Activated CD8-positive, alpha-beta memory T cell treated with anti-CD3 and anti-CD28 coated beads, Interleukin-2, amount 50 U/mL, for 24 hours (primary cell): ENCODE results near the gene CFAP97.
"Not testable (repeated sequence)": the region's sequence is repeated elsewhere in the genome, so short reads cannot be mapped to it uniquely, and the experiment has no call there.

Experiments used
- DNase-seq: peaks from one replicate; pipeline ENCODE4 v3.0.0-alpha.2; 2020; ENCODE audit errors: extremely low read depth

CFAP97 gene

GRCh38 chr4:185203486-185204237 lies at the start of gene CFAP97:
Gene CFAP97, minus strand, starts transcription at chr4:185204000. Its CDS starts 12,804 bp downstream, at chr4:185191196.
- peak; percentile 34 for DNase-seq

DNA sequence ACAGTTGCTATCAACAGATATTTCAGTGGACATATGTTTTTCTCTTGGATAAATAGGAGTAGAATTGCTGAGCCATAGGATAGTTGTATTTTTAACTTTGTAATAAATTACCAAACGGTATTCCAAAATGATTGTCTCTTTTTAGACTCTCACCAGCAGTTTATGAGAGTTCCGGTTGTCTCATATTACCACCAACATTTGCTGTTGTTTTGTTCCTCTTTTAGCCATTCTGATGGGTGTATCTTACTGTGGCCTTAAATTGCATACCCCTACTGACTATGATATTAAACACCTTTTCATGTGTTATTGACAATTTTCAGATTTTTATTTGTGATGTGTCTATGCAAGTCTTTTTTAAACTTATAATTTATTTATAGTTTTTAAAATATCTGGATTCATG lies 45.3 kb upstream of the CFAP97 start:
- no peak for DNase-seq

GRCh38 chr4:185248393-185249039 lies 44.7 kb upstream of the CFAP97 start:
- no peak for DNase-seq

DNA sequence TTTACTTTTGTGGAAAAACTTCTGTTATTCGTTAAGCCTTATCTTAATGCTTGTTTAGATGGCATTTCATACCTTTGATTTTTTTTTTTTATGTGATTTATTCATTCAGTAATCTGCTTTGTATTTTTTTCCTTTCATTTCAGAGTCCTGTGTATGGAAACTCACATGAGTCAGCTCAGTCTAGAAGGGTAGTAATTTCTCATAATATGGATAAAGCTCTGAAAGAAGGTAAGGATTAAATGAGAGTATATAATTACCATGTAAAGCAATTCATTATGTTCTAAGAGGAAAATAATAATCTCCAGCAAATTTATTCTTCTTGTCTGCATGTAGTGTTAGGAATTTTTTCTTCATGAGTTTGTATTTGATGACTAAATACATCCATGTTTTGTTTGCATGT lies 43.4 kb upstream of the CFAP97 start:
- DNase-seq, result no peak

DNA sequence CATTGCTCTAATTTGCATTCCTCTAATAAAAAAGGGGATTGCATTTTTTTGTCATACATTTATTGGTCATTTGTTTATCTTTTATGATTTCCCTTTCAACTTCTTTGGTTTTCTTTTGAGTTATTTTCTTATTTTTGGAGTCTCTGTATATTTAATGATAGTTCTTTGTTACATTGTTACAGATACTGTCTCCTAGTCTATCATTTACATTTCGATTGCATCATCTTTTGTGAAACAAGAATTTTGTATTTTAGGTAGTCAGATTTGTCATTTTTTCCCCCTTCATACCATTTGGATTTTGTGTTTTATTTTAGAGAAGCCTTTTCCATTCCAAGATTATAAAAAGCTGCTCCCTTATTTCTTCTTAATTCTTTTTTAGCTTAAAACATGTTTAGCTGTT lies 42.7 kb upstream of the CFAP97 start:
- no peak for DNase-seq

- no peak for DNase-seq
Observed at GRCh38 chr4:185244763-185245162, 41.0 kb upstream of the CFAP97 start.

GRCh38 chr4:185243879-185244278 lies 40.1 kb upstream of the CFAP97 start:
- no peak for DNase-seq

DNA sequence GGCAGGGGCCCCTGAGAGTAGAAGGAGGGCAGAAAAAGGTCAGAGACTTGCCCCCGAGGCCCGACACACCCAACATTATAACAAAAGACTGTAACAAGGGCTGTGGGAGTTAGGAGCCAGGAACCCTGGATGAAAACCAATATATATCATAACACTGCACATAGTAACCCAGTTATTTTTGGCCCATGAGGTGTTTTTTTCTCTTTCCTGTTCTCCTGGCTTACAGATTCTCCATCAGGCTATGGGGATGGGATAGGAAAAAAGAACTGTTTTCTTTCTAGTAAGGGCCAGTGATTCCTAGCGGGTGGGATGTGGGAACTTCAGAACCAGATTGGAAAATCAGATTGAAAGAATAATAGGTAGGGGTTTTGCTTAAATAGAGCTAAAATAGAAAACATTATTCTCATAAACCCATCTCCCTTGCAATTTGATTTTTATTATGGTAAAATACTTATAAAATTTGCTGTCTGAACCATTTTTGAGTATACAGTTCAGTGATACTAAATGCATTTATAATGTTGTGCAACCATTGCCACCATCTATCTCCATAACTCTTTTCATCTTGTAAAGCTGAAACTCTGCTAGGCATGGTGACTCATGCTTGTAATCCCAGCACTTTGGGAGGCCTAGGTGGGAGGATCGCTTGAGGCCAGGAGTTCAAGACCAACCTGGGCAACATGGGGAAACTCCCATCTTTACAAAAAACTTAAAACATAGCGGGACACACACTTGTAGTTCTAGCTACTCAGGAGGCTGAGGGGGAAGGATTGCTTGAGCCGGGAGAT lies 39.1 kb upstream of the CFAP97 start:
- DNase-seq, result no peak

- not testable (repeated sequence) for DNase-seq
Observed at GRCh38 chr4:185240486-185240885, 36.7 kb upstream of the CFAP97 start.

DNA sequence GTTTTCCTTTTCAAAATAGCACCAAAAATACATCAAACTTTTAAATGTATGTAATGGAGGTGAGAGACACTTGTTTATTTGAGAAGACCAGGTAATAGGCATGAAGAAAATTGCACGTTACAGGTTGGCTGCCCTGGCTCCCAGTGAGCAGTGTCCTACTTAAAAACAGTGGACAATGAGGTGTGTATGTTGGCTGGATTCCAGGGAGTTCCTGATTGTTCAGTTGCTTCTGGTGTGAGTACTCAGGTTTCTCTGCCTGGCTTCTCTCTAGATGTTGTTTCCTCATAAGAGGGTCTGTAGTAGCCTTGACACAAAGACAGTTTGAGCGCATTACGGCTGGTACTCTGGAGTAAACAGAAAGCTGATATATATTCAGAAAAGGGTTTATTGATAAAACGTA lies 35.0 kb upstream of the CFAP97 start:
- DNase-seq, result no peak

- DNase-seq, result no peak
Observed at GRCh38 chr4:185238215-185238681, 34.4 kb upstream of the CFAP97 start.

- DNase-seq, result no peak
Observed at GRCh38 chr4:185237175-185237574, 33.4 kb upstream of the CFAP97 start.

GRCh38 chr4:185235843-185236503 lies 32.2 kb upstream of the CFAP97 start:
- DNase-seq, result no peak

DNA sequence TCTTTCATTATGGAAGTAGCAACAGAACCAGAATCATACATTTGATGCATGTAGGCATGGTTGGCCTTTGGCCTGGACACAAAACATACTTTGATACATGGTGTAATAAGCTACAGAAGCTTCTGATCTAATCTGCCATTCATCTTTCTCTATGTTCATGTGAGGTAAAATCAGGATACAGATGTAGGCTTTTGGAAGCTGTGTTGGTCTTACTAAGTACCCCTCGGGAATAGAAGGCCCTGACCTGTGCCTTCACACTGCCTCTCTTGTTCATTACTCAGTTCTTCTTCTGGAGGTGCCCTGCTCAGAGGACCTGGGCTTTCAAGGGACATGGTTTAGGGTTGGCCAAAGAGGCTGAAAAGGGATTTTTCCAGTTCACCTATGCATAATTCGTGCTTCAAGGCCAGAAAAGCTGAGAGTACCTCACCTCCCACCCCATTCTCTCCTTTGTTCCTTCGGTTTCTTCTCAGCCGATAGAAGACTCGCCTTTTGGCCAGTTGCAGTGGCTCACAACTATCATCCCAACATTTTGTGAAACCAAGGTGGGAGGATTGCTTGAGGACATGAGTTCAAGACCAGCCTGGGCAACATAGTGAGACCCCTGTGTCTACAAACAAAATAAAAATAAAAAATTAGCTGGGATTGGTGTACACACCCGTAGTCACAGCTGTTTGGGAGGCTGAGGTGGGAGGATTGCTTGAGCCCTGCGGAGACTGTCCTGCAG lies 31.5 kb upstream of the CFAP97 start:
- DNase-seq, result no peak

- DNase-seq, result no peak
Observed at GRCh38 chr4:185232370-185232769, 28.6 kb upstream of the CFAP97 start.

DNA sequence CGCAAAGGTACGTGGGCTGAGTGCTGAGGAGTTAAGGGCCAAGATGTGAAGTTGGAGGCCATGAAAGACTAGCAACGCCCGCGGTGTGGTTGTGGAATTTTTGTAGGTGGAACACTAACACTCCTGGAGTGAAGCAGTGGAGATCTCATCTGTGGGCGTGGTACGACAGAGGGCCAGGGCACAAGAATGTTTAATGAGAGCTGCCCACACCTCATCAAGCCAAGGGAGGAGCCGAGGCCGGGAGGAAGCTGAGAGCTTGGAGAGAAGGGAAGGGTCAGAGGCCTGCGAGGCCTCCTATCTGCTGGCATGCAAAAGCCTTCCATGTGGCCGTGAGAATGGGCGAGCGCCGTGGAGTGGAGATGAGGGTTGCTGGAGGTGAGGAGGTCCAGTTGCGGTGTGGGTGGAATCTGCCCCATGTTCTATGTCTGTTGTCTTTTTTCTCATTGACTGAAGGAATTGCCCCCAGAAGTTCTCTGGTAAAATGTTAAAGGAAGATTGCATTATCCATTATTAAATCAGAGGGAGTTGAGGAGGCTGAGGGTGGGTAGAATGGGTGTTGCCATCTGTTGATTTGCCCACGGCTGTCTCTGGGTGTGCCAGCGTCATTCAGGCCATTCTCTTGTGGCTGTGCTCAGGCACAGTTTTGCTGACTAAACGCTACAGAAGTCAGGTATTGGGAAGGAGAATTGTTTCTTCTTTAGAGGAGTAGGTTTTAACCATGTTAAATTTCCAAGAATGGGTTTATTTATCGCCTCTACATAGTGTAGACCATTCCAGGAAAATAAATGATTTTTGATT lies 25.4 kb upstream of the CFAP97 start:
- DNase-seq, result no peak

DNA sequence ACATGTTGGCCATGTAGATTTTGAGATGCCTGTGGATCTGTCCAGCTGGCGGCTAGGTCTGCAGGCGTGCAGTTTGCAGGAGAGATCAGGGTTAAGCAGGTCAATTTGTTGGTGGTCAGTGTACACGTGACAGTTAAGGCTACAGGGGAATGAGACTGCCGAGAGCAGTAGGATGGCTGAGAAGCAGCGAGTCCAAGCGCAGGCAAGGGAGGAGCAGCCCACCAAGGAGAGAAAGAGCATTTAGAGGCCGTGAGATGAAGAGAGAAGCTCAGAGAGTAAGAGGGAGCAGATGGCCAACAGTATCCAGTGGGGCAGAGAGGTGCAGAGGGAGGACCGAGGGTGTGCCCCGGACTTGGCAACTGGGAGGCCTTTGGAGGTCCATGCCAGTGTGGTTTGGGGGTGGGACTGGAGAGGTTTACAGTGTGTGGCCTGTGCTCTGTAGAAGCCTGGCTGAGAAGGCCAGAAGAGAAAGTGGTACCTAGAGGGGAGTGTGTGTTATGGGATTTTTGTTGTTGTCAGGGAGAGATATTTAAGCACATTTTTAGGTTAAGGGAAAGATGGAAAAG lies 24.0 kb upstream of the CFAP97 start:
- no peak for DNase-seq

DNA sequence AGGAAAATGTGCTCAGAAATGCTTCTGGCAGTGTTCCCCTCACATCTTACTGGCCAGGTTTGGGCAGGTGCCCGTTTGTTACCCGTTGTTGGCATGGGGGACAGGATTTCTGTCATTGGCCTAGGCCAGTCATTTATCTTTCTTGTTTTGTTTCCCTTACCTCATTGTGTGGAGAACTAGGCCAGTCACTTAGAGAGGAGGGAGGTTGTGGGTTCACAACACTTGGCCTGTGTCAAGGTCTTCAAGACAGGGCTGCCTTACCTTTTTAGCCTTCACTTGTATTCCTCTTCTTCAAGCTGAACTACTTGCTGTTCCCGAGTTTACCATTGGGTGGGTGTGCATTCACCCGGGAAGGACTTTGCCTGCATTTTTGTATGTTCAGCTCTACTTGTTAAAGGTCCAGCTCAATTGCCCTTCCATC lies 23.3 kb upstream of the CFAP97 start:
- no peak for DNase-seq

GRCh38 chr4:185225940-185226339 lies 22.1 kb upstream of the CFAP97 start:
- no peak for DNase-seq

DNA sequence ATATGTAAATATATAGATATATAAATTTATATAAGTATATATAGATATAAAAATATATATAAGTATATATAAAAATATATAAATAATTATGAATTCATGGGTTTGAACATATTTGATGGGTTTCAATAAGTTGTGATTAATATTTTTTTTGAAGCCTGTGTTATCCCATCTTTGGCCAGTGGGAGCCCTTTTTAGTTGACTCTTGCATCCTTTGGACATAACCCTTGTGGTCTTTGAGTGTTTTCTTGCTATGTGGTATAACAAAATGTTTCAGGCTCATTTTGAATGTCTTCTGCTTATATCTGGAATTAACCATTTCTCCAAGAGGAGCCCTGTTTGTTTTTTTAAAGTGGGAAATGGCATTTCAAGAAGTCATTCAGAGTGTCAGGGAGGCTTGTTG lies 20.8 kb upstream of the CFAP97 start:
- no peak for DNase-seq
